B cell (primary cell): ENCODE data around the gene AVEN. TPM values are rescaled to one million over a fixed set of nuclear protein-coding genes. Genes with fewer than 3 reads are reported as not detected.
"Not testable (repeated sequence)": the region's sequence is repeated elsewhere in the genome, so short reads cannot be mapped to it uniquely, and the experiment has no call there.

Source experiments
- ATAC-seq: fragments of 200-7000 bp; cut with Tn5 transposase; one replicate; pipeline ENCODE4 v1.10.0; 2021; ENCODE audit warnings: low read depth, mild to moderate bottlenecking, moderate number of reproducible peaks, moderate library complexity
- CTCF ChIA-PET: fragments of 350-600 bp; sonication (Branson Sonifier 250); formaldehyde crosslinking; loops from one replicate; lab custom pipeline; 2021; ENCODE audit warnings: antibody characterized with exemption, inconsistent platforms; lab: Charles Lee
- POLR2A ChIA-PET: fragments of 350-600 bp; sonication (Branson Sonifier 250); formaldehyde crosslinking; loops from one replicate; lab custom pipeline; 2021; ENCODE audit warnings: antibody characterized with exemption; lab: Charles Lee
- DNase-seq: peaks from one replicate; pipeline ENCODE4 v3.0.0; 2013
- H2AFZ ChIP-seq: 2 replicates; pipeline ENCODE4 v1.6.1; 2012; ENCODE audit warnings: mild to moderate bottlenecking, low read depth, low read length; ENCODE audit not compliant: insufficient read depth, poor library complexity, severe bottlenecking
- H3K27ac ChIP-seq, 2 donors: 1 replicate in 1 of 2; 2 replicates in 1 of 2; pipeline ENCODE4 v1.5.1; 2012 to 2013; ENCODE audit warnings: low read length in 2 of 2, mild to moderate bottlenecking in 2 of 2, moderate library complexity in 1 of 2
- H3K27me3 ChIP-seq, 4 experiments: fragments of 200-600 bp in 1 of 4; sonication (generic) in 1 of 4; replicated peaks in 1 of 4; 1 replicate in 2 of 4; 2 replicates in 2 of 4; pipeline versions ENCODE4 v1.6.1 to v1.7.0; 2013 to 2016; ENCODE audit warnings: low read length in 3 of 4, mild to moderate bottlenecking in 2 of 4, mixed read lengths in 1 of 4, moderate library complexity in 1 of 4; ENCODE audit not compliant: insufficient read depth in 4 of 4, control insufficient read depth in 3 of 4; ENCODE audit errors: control extremely low read depth in 1 of 4
- H3K36me3 ChIP-seq, 2 experiments: replicated peaks in 1 of 2; 1 replicate in 1 of 2; 2 replicates in 1 of 2; pipeline versions ENCODE4 v1.6.1 to v1.7.1; 2013; ENCODE audit warnings: low read length in 1 of 2; ENCODE audit not compliant: insufficient read depth in 2 of 2, control insufficient read depth in 1 of 2; ENCODE audit errors: control extremely low read depth in 1 of 2, extremely low read depth in 1 of 2
- H3K4me1 ChIP-seq, 2 donors: fragments of 200-600 bp in 1 of 2; sonication (generic) in 1 of 2; 1 replicate in 1 of 2; 2 replicates in 1 of 2; pipeline versions ENCODE4 v1.5.1 to v1.6.1; 2013 to 2017; ENCODE audit warnings: low read length in 2 of 2; ENCODE audit not compliant: control insufficient read depth in 2 of 2, insufficient read depth in 2 of 2
- H3K4me2 ChIP-seq: replicated peaks from 2 replicates; pipeline ENCODE3; 2012; ENCODE audit warnings: mild to moderate bottlenecking, low read depth, low read length; ENCODE audit not compliant: poor library complexity, severe bottlenecking
- H3K4me3 ChIP-seq, 5 experiments: fragments of 200-600 bp in 1 of 5; sonication (generic) in 1 of 5; 1 replicate in 3 of 5; 2 replicates in 2 of 5; pipeline versions ENCODE4 v1.5.1 to v1.7.0; 2011 to 2016; ENCODE audit warnings: low read length in 4 of 5, mild to moderate bottlenecking in 4 of 5, low read depth in 2 of 5, control low read depth in 1 of 5, moderate library complexity in 1 of 5; ENCODE audit not compliant: insufficient read depth in 1 of 5; ENCODE audit errors: control extremely low read depth in 1 of 5, extremely low read depth in 1 of 5
- H3K79me2 ChIP-seq: fragments of 200-600 bp; sonication (generic); one replicate; pipeline ENCODE4 v1.6.0; 2016; ENCODE audit warnings: low read length; ENCODE audit not compliant: control insufficient read depth, insufficient read depth
- H3K9ac ChIP-seq: fragments of 200-600 bp; sonication (generic); 2 replicates; pipeline ENCODE4 v1.6.1; 2017; ENCODE audit warnings: mild to moderate bottlenecking, low read length, moderate library complexity
- H3K9me3 ChIP-seq, 3 donors: one replicate each; pipeline versions ENCODE4 v1.6.1 to v1.7.1; 2013; ENCODE audit warnings: low read length in 2 of 3; ENCODE audit not compliant: control insufficient read depth in 2 of 3, insufficient read depth in 1 of 3; ENCODE audit errors: control extremely low read depth in 1 of 3
- H4K20me1 ChIP-seq: 2 replicates; pipeline ENCODE4 v1.6.0; 2012; ENCODE audit warnings: mild to moderate bottlenecking, low read length; ENCODE audit not compliant: insufficient read depth, control insufficient read depth, poor library complexity, severe bottlenecking
- H3K27ac Mint-ChIP-seq: one replicate; pipeline ENCODE4 v1.8.0; 2021; ENCODE audit warnings: mixed read lengths
- H3K27me3 Mint-ChIP-seq: one replicate; pipeline ENCODE4 v1.8.0; 2021; ENCODE audit warnings: mixed read lengths
- H3K4me1 Mint-ChIP-seq: one replicate; pipeline ENCODE4 v1.8.0; 2021; ENCODE audit warnings: mixed read lengths
- H3K4me3 Mint-ChIP-seq: one replicate; pipeline ENCODE4 v1.8.0; 2021; ENCODE audit warnings: mixed read lengths
- H3K9me3 Mint-ChIP-seq: one replicate; pipeline ENCODE4 v1.8.0; 2022; ENCODE audit warnings: mixed read lengths; ENCODE audit not compliant: insufficient read depth
- CTCF ChIP-seq: fragments of 200-600 bp; IDR thresholded peaks from one replicate; pipeline ENCODE4 v1.8.0; 2022; ENCODE audit warnings: antibody characterized with exemption, mild to moderate bottlenecking
- EZH2 ChIP-seq: IDR thresholded peaks from 2 replicates; pipeline ENCODE4 v1.6.1; 2012; ENCODE audit warnings: borderline replicate concordance, low read depth, mild to moderate bottlenecking, moderate library complexity, low read length; ENCODE audit not compliant: insufficient read depth, poor library complexity, severe bottlenecking
- WGBS: methylation state at CpG from one replicate; pipeline ENCODE4 v1.1.5; 2013; ENCODE audit warnings: missing lambda C conversion rate; ENCODE audit not compliant: insufficient coverage; 5-methylcytosine and 5-hydroxymethylcytosine counted together
- intact Hi-C: fragments of 100-400 bp; cut with micrococcal nuclease; formaldehyde crosslinking; loops from one replicate; pipeline ENCODE4 v1.10.0; 2022
- polyA plus RNA-seq: library from polyadenylated mRNA; depleted of rRNA; stranded (reverse); fragments of >200 nt; gene quantifications from 2 replicates; pipeline ENCODE4 v1.2.3, GENCODE V29; 2012
- total RNA-seq, 2 donors: library from RNA; stranded (reverse); fragments of 120-200 nt in 1 of 2; gene quantifications; 1 replicate in 1 of 2; 2 replicates in 1 of 2; pipeline versions ENCODE4 v1.2.3 to v1.2.4, GENCODE V29; 2013 to 2022

Gene AVEN
- total and polyA plus RNA-seq, 2 donors (not counting 1 experiment from before 2014, with no cell fraction given) = 1.8 to 8.2 TPM

DNA sequence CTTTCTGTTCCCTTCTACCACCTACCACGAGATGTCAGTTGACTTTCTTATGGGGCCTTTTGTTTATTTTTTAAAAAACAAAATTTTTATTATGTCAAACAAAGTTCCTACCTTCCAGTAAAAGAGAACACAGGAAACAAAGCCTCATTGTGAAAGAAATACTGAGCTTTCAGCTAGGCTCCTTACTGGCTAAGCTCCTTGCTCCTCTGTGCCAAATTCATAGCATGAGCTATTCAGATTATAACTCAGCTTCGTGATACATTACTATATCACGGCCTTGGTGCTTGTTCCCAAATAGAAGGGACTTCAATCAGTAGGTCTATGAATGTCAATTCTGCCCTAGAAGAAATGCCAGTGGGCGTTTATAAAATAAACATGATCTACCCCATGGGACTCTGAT lies 216.5 kb downstream of the AVEN start:
- intact Hi-C loops = no loop called here
- POLR2A ChIA-PET = no interaction called here
- no peaks in the 10 kb centered on the region for H3K9me3 Mint-ChIP-seq
- ATAC-seq (no peak), DNase-seq (no peak)
- Histone ChIP-seq H4K20me1 (no peaks in the 10 kb centered on the region), H3K79me2 (no peaks in the 10 kb centered on the region), H2AFZ (no peak overlapping the region), H3K4me3 (no peak overlapping the region), H3K9me3 (no peaks in the 10 kb centered on the region), H3K36me3 (no peaks in the 10 kb centered on the region), H3K27me3 (no peaks in the 10 kb centered on the region), H3K27ac (no peak overlapping the region), H3K4me1 (no peaks in the 10 kb centered on the region), H3K4me2 (no peak overlapping the region), H3K9ac (no peak overlapping the region)
- no peak overlapping the region for H3K27ac Mint-ChIP-seq
- H3K4me3 Mint-ChIP-seq = no peak overlapping the region
- no peaks in the 10 kb centered on the region for H3K4me1 Mint-ChIP-seq
- WGBS = 85% methylated on average over 2 of the region's 4 CpGs
- peaks cover 6% of the 10 kb centered on the region for H3K27me3 Mint-ChIP-seq
- CTCF ChIA-PET = no interaction called here
- TF ChIP-seq EZH2 = no peak
- no peak for TF ChIP-seq CTCF

DNA sequence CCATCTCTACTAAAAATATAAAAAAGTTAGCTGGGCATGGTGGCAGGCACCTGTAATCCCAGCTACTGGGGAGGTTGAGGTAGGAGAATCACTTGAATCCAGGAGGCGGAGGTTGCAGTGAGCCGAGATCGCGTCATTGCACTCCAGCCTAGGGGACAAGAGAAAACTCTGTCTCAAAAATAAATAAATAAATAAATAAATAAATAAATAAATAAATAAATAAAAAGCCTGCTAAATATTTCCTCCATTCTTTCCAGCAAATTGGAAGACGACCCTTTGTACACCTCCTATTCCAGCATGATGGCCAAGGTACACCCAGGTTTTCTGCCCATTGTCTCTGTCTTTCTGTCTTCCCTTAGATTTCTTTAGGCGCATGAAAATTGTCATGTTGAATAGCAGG lies 219.5 kb downstream of the AVEN start:
- H2AFZ ChIP-seq, H3K27ac ChIP-seq, POLR2A ChIA-PET, H3K4me2 ChIP-seq, intact Hi-C loops, H3K4me3 ChIP-seq, H3K9me3 ChIP-seq, ATAC-seq, H3K27ac Mint-ChIP-seq, H3K79me2 ChIP-seq, H3K27me3 Mint-ChIP-seq, H3K9me3 Mint-ChIP-seq, H3K4me1 ChIP-seq, DNase-seq, H3K4me1 Mint-ChIP-seq, H4K20me1 ChIP-seq, H3K4me3 Mint-ChIP-seq, H3K27me3 ChIP-seq, H3K9ac ChIP-seq, H3K36me3 ChIP-seq: not testable (repeated sequence)
- CTCF ChIA-PET = interaction anchor here (0.9 kb wide), 1 partner anchor 8 kb away, joined by 3 read pairs; no protein-coding TSS in a partner anchor
- 80% methylated on average over 1 of the region's 6 CpGs for WGBS

Other genes with a start within 250 kb of the AVEN start
- not detected in 2 replicates for gene CHRM5, start 70.7 kb downstream of the AVEN start, total RNA-seq
- not detected in 2 replicates for gene CHRM5, start 70.7 kb downstream of the AVEN start, polyA plus RNA-seq
- 28.8 and 29.9 TPM in 2 replicates for gene EMC7, start 62.7 kb upstream of the AVEN start, total RNA-seq
- gene EMC7, start 62.7 kb upstream of the AVEN start, polyA plus RNA-seq = 18.4 and 23.3 TPM in 2 replicates
- gene PGBD4, start 62.9 kb upstream of the AVEN start, total RNA-seq = 5.2 and 5.6 TPM in 2 replicates
- gene PGBD4, start 62.9 kb upstream of the AVEN start, polyA plus RNA-seq = 2.5 and 4.9 TPM in 2 replicates
- 54.8 and 57.8 TPM in 2 replicates for gene KATNBL1, start 170.9 kb upstream of the AVEN start, total RNA-seq
- gene KATNBL1, start 170.9 kb upstream of the AVEN start, polyA plus RNA-seq = 22.1 and 35.8 TPM in 2 replicates
- 60.7 and 63.1 TPM in 2 replicates for gene EMC4, start 185.8 kb upstream of the AVEN start, total RNA-seq
- 49.1 and 52.3 TPM in 2 replicates for gene EMC4, start 185.8 kb upstream of the AVEN start, polyA plus RNA-seq